SK-N-MC (cell line): ENCODE data around the gene UBAP1.

Experiments
- EZH2 ChIP-seq: fragments of 200-600 bp; sonication (generic); IDR thresholded peaks from one replicate; pipeline ENCODE4 v1.6.1; 2017; ENCODE audit warnings: antibody characterized with exemption
- FOXP2 ChIP-seq: optimal IDR thresholded peaks from 2 replicates; pipeline ENCODE3; 2011; ENCODE audit warnings: mild to moderate bottlenecking, moderate library complexity; ENCODE audit not compliant: insufficient read depth; ENCODE audit errors: extremely low read length, control extremely low read depth

GRCh38 chr9:34259315-34259714 is 80.5 kb downstream of the UBAP1 start:
- TF ChIP-seq EZH2, result no peak
- TF ChIP-seq FOXP2, result no peak
